Measurements from ENCODE around the gene HOXD11.

HOXD11 gene

GRCh38 chr2:176105730-176106580 lies 1.1 kb upstream of the HOXD11 start:
- H2AFZ ChIP-seq (ENCODE audit: low read length): peak overlapping the region; percentile 66
- H2BK120ac ChIP-seq (ENCODE audit: low read depth, low read length): no peak overlapping the region
- no peaks in the 10 kb centered on the region for H3K79me1 ChIP-seq (ENCODE audit: low read depth, low read length)
- no peak overlapping the region for H4K91ac ChIP-seq (ENCODE audit: low read depth, low read length, poor library complexity)
- DNase-seq (ENCODE audit: low spot score): no peak
- H2BK12ac ChIP-seq (ENCODE audit: low read length): no peak overlapping the region
- H3K36me3 ChIP-seq (replicated peaks in 1 of 2; ENCODE audit: control insufficient read depth in 2 of 2, insufficient read depth in 2 of 2, low read length in 2 of 2): no peaks in the 10 kb centered on the region
- no peak overlapping the region for H2BK15ac ChIP-seq (ENCODE audit: low read length)
- no peak overlapping the region for H3K23ac ChIP-seq (ENCODE audit: low read depth, low read length, poor library complexity)
- H3K4me1 ChIP-seq (ENCODE audit: control insufficient read depth in 2 of 2, insufficient read depth in 1 of 2, low read depth in 1 of 2, low read length in 2 of 2): peaks cover 0 to 1% of the 10 kb centered on the region in 2 donors
- H3K9me3 ChIP-seq (replicated peaks in 1 of 2; ENCODE audit: control insufficient read depth in 2 of 2, insufficient read depth in 1 of 2, low read depth in 1 of 2, low read length in 2 of 2): peaks cover 5 to 7% of the 10 kb centered on the region in 2 donors
- WGBS, 2 donors (ENCODE audit: extremely low coverage in 2 of 2, insufficient read length in 2 of 2, insufficient replicate concordance in 1 of 2): no CpG with 5 or more reads among the region's 25 CpGs
- no peak overlapping the region for H4K8ac ChIP-seq (ENCODE audit: low read depth, low read length)
- H3K4ac ChIP-seq (ENCODE audit: low read length): no peak overlapping the region
- no peak overlapping the region for H3K9ac ChIP-seq (ENCODE audit: low read depth, low read length, poor library complexity)
- H3K4me2 ChIP-seq (ENCODE audit: insufficient read depth, low read length, poor library complexity, severe bottlenecking): no peak overlapping the region
- H2AK5ac ChIP-seq (ENCODE audit: low read depth, low read length): no peak overlapping the region
- no peak overlapping the region for H3K14ac ChIP-seq (ENCODE audit: low read length)
- H3K27me3 ChIP-seq (ENCODE audit: control insufficient read depth in 3 of 3, insufficient read depth in 3 of 3, low read depth in 1 of 3, low read length in 3 of 3): peaks cover 69 to 98% (median 97%) of the 10 kb centered on the region in 3 experiments
- H3K27ac ChIP-seq (replicated peaks; ENCODE audit: low read length): no peak overlapping the region
- H2BK5ac ChIP-seq (ENCODE audit: low read length): no peak overlapping the region
- H3K18ac ChIP-seq (ENCODE audit: low read length): no peak overlapping the region
- H3K4me3 ChIP-seq (ENCODE audit: low read length in 2 of 2): peak overlapping the region in 1 of 2 donors; percentile 56

- H2AFZ ChIP-seq (ENCODE audit: low read length): no peak overlapping the region
- H3K4me1 ChIP-seq (ENCODE audit: control insufficient read depth in 2 of 2, insufficient read depth in 1 of 2, low read depth in 1 of 2, low read length in 2 of 2): peaks cover 0 to 1% of the 10 kb centered on the region in 2 donors
- no CpG with 5 or more reads among the region's 59 CpGs for WGBS, 2 donors (ENCODE audit: extremely low coverage in 2 of 2, insufficient read length in 2 of 2, insufficient replicate concordance in 1 of 2)
- no peak overlapping the region for H2BK15ac ChIP-seq (ENCODE audit: low read length)
- H3K9ac ChIP-seq (ENCODE audit: low read depth, low read length, poor library complexity): no peak overlapping the region
- peaks cover 0 to 4% of the 10 kb centered on the region in 2 donors for H3K9me3 ChIP-seq (replicated peaks in 1 of 2; ENCODE audit: control insufficient read depth in 2 of 2, insufficient read depth in 1 of 2, low read depth in 1 of 2, low read length in 2 of 2)
- no peak overlapping the region for H3K27ac ChIP-seq (replicated peaks; ENCODE audit: low read length)
- peak overlapping the region; percentile 25 for H3K4me2 ChIP-seq (ENCODE audit: insufficient read depth, low read length, poor library complexity, severe bottlenecking)
- DNase-seq (ENCODE audit: low spot score): no peak
- H3K36me3 ChIP-seq (replicated peaks in 1 of 2; ENCODE audit: control insufficient read depth in 2 of 2, insufficient read depth in 2 of 2, low read length in 2 of 2): no peaks in the 10 kb centered on the region
- H3K79me1 ChIP-seq (ENCODE audit: low read depth, low read length): no peaks in the 10 kb centered on the region
- no peak overlapping the region for H4K8ac ChIP-seq (ENCODE audit: low read depth, low read length)
- H3K27me3 ChIP-seq (ENCODE audit: control insufficient read depth in 3 of 3, insufficient read depth in 3 of 3, low read depth in 1 of 3, low read length in 3 of 3): peaks cover 66 to 99% (median 98%) of the 10 kb centered on the region in 3 experiments
- no peak overlapping the region for H3K4me3 ChIP-seq (ENCODE audit: low read length in 2 of 2)
- H2BK5ac ChIP-seq (ENCODE audit: low read length): no peak overlapping the region
- no peak overlapping the region for H2BK120ac ChIP-seq (ENCODE audit: low read depth, low read length)
- no peak overlapping the region for H3K14ac ChIP-seq (ENCODE audit: low read length)
- H2BK12ac ChIP-seq (ENCODE audit: low read length): no peak overlapping the region
- H2AK5ac ChIP-seq (ENCODE audit: low read depth, low read length): no peak overlapping the region
- H3K23ac ChIP-seq (ENCODE audit: low read depth, low read length, poor library complexity): no peak overlapping the region
- H3K4ac ChIP-seq (ENCODE audit: low read length): no peak overlapping the region
- no peak overlapping the region for H3K18ac ChIP-seq (ENCODE audit: low read length)
- H4K91ac ChIP-seq (ENCODE audit: low read depth, low read length, poor library complexity): no peak overlapping the region
Measured at GRCh38 chr2:176107731-176108181, 676 bp downstream of the HOXD11 start.

DNA sequence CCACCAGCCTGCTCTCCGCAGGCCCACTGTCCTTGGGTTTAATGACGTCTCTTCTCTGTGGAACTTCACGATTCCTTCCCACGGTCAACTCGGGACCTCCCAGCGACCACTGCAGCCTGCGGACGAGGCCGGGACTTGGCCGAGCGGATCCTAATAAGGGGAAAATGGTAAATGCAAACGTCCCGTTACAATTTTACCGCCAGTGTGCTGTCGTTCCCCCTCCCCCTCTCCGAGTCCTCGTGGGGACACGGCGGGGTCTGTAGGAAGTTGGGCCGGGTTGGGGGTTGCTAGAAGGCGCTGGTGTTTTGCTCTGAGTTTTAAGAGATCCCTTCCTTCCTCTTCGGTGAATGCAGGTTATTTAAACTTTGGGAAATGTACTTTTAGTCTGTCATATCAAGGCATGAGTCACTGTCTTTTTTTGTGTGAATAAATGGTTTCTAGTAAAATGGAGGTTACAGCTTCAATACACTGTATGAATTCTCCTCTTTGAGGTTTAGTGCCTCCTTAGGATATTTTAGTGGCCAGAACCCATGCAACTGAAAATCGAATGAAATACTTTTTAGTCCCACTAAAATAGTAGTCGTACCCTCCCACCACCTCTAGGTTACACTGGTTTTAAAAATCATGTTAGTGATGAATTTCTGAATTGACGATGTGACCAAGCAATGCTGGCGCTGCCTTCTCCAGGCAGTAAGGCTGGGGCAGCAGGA lies 2.3 kb downstream of the HOXD11 start:
- no peak overlapping the region for H3K27ac ChIP-seq (replicated peaks; ENCODE audit: low read length)
- peaks cover 64 to 98% (median 98%) of the 10 kb centered on the region in 3 experiments for H3K27me3 ChIP-seq (ENCODE audit: control insufficient read depth in 3 of 3, insufficient read depth in 3 of 3, low read depth in 1 of 3, low read length in 3 of 3)
- H3K36me3 ChIP-seq (replicated peaks in 1 of 2; ENCODE audit: control insufficient read depth in 2 of 2, insufficient read depth in 2 of 2, low read length in 2 of 2): no peaks in the 10 kb centered on the region
- no peak overlapping the region for H3K4ac ChIP-seq (ENCODE audit: low read length)
- peaks cover 0 to 1% of the 10 kb centered on the region in 2 donors for H3K4me1 ChIP-seq (ENCODE audit: control insufficient read depth in 2 of 2, insufficient read depth in 1 of 2, low read depth in 1 of 2, low read length in 2 of 2)
- WGBS, 2 donors (ENCODE audit: extremely low coverage in 2 of 2, insufficient read length in 2 of 2, insufficient replicate concordance in 1 of 2): no CpG with 5 or more reads among the region's 26 CpGs
- no peak overlapping the region for H3K23ac ChIP-seq (ENCODE audit: low read depth, low read length, poor library complexity)
- H3K9ac ChIP-seq (ENCODE audit: low read depth, low read length, poor library complexity): no peak overlapping the region
- no peak overlapping the region for H4K91ac ChIP-seq (ENCODE audit: low read depth, low read length, poor library complexity)
- no peak overlapping the region for H3K14ac ChIP-seq (ENCODE audit: low read length)
- H3K4me2 ChIP-seq (ENCODE audit: insufficient read depth, low read length, poor library complexity, severe bottlenecking): no peak overlapping the region
- H3K18ac ChIP-seq (ENCODE audit: low read length): no peak overlapping the region
- H2BK5ac ChIP-seq (ENCODE audit: low read length): no peak overlapping the region
- H3K79me1 ChIP-seq (ENCODE audit: low read depth, low read length): no peaks in the 10 kb centered on the region
- no peak overlapping the region for H2BK120ac ChIP-seq (ENCODE audit: low read depth, low read length)
- H2BK15ac ChIP-seq (ENCODE audit: low read length): no peak overlapping the region
- no peak overlapping the region for H4K8ac ChIP-seq (ENCODE audit: low read depth, low read length)
- no peak for DNase-seq (ENCODE audit: low spot score)
- H3K4me3 ChIP-seq (ENCODE audit: low read length in 2 of 2): no peak overlapping the region
- peak overlapping the region; percentile 35 for H2AFZ ChIP-seq (ENCODE audit: low read length)
- peaks cover 0 to 4% of the 10 kb centered on the region in 2 donors for H3K9me3 ChIP-seq (replicated peaks in 1 of 2; ENCODE audit: control insufficient read depth in 2 of 2, insufficient read depth in 1 of 2, low read depth in 1 of 2, low read length in 2 of 2)
- H2BK12ac ChIP-seq (ENCODE audit: low read length): no peak overlapping the region
- H2AK5ac ChIP-seq (ENCODE audit: low read depth, low read length): no peak overlapping the region

DNA sequence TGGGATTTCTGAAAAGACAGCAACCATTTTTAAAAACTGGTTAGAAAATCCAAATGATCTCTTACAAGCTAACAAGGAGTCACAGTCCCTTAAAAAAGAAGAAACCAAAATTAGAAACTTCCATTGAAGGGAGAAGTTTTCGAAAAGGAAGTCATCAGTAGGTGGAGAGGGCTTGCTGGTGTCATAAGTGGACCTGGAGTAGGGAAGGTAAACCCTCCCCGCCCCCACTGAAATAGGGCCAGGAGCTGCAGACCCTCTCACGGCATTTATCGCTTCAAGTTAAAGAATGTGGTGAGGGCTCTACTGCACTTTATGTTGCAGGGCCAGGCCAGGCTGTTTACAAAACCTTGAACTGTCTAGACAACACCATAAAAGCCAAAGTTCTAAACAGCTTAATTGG lies 2.9 kb downstream of the HOXD11 start:
- Histone ChIP-seq H3K27ac (replicated peaks; ENCODE audit: low read length) (no peak overlapping the region), H3K4me3 (ENCODE audit: low read length in 2 of 2) (no peak overlapping the region), H2AFZ (ENCODE audit: low read length) (no peak overlapping the region), H3K23ac (ENCODE audit: low read depth, low read length, poor library complexity) (no peak overlapping the region), H3K18ac (ENCODE audit: low read length) (no peak overlapping the region), H4K8ac (ENCODE audit: low read depth, low read length) (no peak overlapping the region), H3K4me2 (ENCODE audit: insufficient read depth, low read length, poor library complexity, severe bottlenecking) (no peak overlapping the region), H3K9me3 (replicated peaks in 1 of 2; ENCODE audit: control insufficient read depth in 2 of 2, insufficient read depth in 1 of 2, low read depth in 1 of 2, low read length in 2 of 2) (peaks cover 0 to 4% of the 10 kb centered on the region in 2 donors), H3K36me3 (replicated peaks in 1 of 2; ENCODE audit: control insufficient read depth in 2 of 2, insufficient read depth in 2 of 2, low read length in 2 of 2) (no peaks in the 10 kb centered on the region), H2BK12ac (ENCODE audit: low read length) (no peak overlapping the region), H3K9ac (ENCODE audit: low read depth, low read length, poor library complexity) (no peak overlapping the region), H2BK5ac (ENCODE audit: low read length) (no peak overlapping the region), H3K4ac (ENCODE audit: low read length) (no peak overlapping the region), H3K79me1 (ENCODE audit: low read depth, low read length) (no peaks in the 10 kb centered on the region), H3K27me3 (ENCODE audit: control insufficient read depth in 3 of 3, insufficient read depth in 3 of 3, low read depth in 1 of 3, low read length in 3 of 3) (peaks cover 61 to 98% (median 98%) of the 10 kb centered on the region in 3 experiments), H2BK120ac (ENCODE audit: low read depth, low read length) (no peak overlapping the region), H3K4me1 (ENCODE audit: control insufficient read depth in 2 of 2, insufficient read depth in 1 of 2, low read depth in 1 of 2, low read length in 2 of 2) (peaks cover 0 to 1% of the 10 kb centered on the region in 2 donors), H2AK5ac (ENCODE audit: low read depth, low read length) (no peak overlapping the region), H3K14ac (ENCODE audit: low read length) (no peak overlapping the region), H4K91ac (ENCODE audit: low read depth, low read length, poor library complexity) (no peak overlapping the region), H2BK15ac (ENCODE audit: low read length) (no peak overlapping the region)
- WGBS, 2 donors (ENCODE audit: extremely low coverage in 2 of 2, insufficient read length in 2 of 2, insufficient replicate concordance in 1 of 2): no CpG with 5 or more reads among the region's 4 CpGs
- no peak for DNase-seq (ENCODE audit: low spot score)
